Activated CD4-positive, alpha-beta T cell treated with anti-CD3 and anti-CD28 coated beads, Interleukin-2, amount 50 U/mL, for 24 hours (primary cell): ENCODE results near the gene FERMT2.

Experiments
- DNase-seq, 2 donors: peaks; one replicate each; pipeline ENCODE4 v3.0.0-alpha.2; 2020; ENCODE audit warnings: low read depth in 1 of 2, low spot score in 1 of 2

Gene FERMT2

GRCh38 chr14:52950898-52951680 lies at the start of gene FERMT2:
FERMT2 (minus strand) TSS chr14:52951050; CDS start chr14:52950568, 482 bp downstream.
- no peak for DNase-seq

GRCh38 chr14:52998376-52999015 lies 47.6 kb upstream of the FERMT2 start:
- no peak for DNase-seq

- DNase-seq: no peak
Measured at GRCh38 chr14:52996493-52996892, 45.6 kb upstream of the FERMT2 start.

GRCh38 chr14:52995998-52996397 lies 45.1 kb upstream of the FERMT2 start:
- DNase-seq: no peak

- no peak for DNase-seq
Measured at GRCh38 chr14:52992236-52992870, 41.5 kb upstream of the FERMT2 start.

- no peak for DNase-seq
Measured at GRCh38 chr14:52988139-52988538, 37.3 kb upstream of the FERMT2 start.

GRCh38 chr14:52987514-52987913 lies 36.7 kb upstream of the FERMT2 start:
- DNase-seq: no peak

GRCh38 chr14:52987042-52987441 lies 36.2 kb upstream of the FERMT2 start:
- no peak for DNase-seq

GRCh38 chr14:52977798-52978197 lies 26.9 kb upstream of the FERMT2 start:
- no peak for DNase-seq

- DNase-seq: no peak
Measured at GRCh38 chr14:52974406-52974805, 23.6 kb upstream of the FERMT2 start.

- peak in 1 of 2 donors; percentile 15 for DNase-seq
Measured at GRCh38 chr14:52961060-52961639, 10.3 kb upstream of the FERMT2 start.

GRCh38 chr14:52960627-52961026 lies 9.8 kb upstream of the FERMT2 start:
- DNase-seq: no peak

GRCh38 chr14:52954346-52955214 lies 3.7 kb upstream of the FERMT2 start:
- no peak for DNase-seq

GRCh38 chr14:52951681-52952554 lies 1.1 kb upstream of the FERMT2 start:
- DNase-seq: no peak

- DNase-seq: no peak
Measured at GRCh38 chr14:52950410-52950897, 396 bp downstream of the FERMT2 start.

GRCh38 chr14:52949711-52950409 lies 990 bp downstream of the FERMT2 start:
- DNase-seq: no peak

GRCh38 chr14:52949249-52949648 lies 1.6 kb downstream of the FERMT2 start:
- DNase-seq: no peak

- no peak for DNase-seq
Measured at GRCh38 chr14:52948836-52949235, 2.0 kb downstream of the FERMT2 start.

- no peak for DNase-seq
Measured at GRCh38 chr14:52948039-52948438, 2.8 kb downstream of the FERMT2 start.
